ENCODE measurements around the gene MOB1A. TPM values are rescaled to one million over a fixed set of nuclear protein-coding genes. Genes with fewer than 3 reads are reported as not detected.

Gene MOB1A
- total RNA-seq (2022) (92.6 and 97.5 TPM in 2 replicates), Bru-seq, nascent RNA (percentile 89 among the genes with signal in this experiment), BruChase-seq, experiment 1, labeled RNA remaining after a 6-hour chase (percentile 98 among the genes with signal in this experiment), BruChase-seq, experiment 2, labeled RNA remaining after a 2-hour chase (percentile 96 among the genes with signal in this experiment)
- long read RNA-seq, full-length matches to known transcripts: 285 of 356 reads
- long read RNA-seq, partial matches to known transcripts: 20 of 356 reads
- long read RNA-seq, other reads (novel, unspliced or antisense): 51 of 356 reads

DNA sequence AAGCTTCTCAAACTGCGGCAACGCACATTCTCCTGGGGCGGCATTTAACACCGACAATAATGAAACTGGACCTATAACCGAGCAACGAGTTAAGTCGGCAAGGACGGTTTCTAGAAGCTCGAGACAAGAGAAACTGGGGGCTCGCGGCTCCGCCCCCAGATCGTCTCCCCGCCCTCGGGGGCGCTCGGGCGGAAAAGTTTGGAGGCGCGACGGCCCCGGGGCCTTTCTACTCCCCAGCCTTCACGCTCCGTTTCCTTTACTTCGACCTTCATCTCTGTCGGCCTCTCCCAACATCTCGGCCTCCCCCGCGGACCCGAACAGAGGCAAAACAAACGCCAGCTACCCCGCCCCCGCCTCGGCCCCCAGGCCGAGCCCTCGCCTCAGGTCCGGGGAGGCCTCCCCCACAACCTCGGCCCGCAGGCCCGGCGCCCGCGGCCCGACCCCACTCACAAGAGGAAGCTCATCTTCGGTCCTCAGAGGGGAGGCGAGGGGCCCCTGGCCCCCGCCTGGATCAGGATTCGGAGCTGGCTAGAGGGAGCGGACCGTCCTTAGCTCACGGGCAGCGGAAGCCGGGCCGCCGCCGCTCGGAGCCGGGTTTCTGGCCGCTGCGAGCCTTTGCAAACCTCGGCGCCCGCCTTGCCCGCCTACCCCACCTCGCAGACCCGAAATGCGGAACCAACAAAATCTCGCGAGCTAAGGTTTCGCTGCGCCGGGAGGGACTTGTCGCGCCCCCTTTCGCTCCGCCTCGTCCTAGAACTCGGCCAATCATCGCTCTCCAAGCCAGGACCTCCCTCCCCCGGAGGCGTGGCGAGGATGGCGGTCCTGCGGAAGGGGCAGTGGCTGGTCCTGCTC is at the start of gene MOB1A:
TSS of gene MOB1A (minus strand) at position 669 of the 852 bp plus-strand sequence. CDS start at position 464, 205 bp downstream.
- peak; percentile 99 for DNase-seq (ENCODE audit: unreplicated experiment)
- Mint-ChIP-seq H3K9me3 (ENCODE audit: unreplicated experiment) (no peaks in the 10 kb centered on the region), H3K4me3 (ENCODE audit: unreplicated experiment) (peak within 1 kb of the TSS; percentile 78), H3K27me3 (ENCODE audit: insufficient read depth, unreplicated experiment) (no peaks in the 10 kb centered on the region), H3K4me1 (ENCODE audit: insufficient read depth, unreplicated experiment) (peaks cover 19% of the 10 kb centered on the region), H3K36me3 (ENCODE audit: insufficient read depth, unreplicated experiment) (peaks cover 3% of the 10 kb centered on the region), H3K27ac (ENCODE audit: low read depth, unreplicated experiment) (peak within 1 kb of the TSS; percentile 61)
- POLR2A ChIA-PET: interaction anchor here (0.7 to 5.8 kb wide), 37 partner anchors 11 to 488 kb away, joined by 3 to 148 read pairs (median 5); partner anchors contain the start of genes BOLA3, DGUOK, DUSP11 and MTHFD2
- TF ChIP-seq, protein P1, sequence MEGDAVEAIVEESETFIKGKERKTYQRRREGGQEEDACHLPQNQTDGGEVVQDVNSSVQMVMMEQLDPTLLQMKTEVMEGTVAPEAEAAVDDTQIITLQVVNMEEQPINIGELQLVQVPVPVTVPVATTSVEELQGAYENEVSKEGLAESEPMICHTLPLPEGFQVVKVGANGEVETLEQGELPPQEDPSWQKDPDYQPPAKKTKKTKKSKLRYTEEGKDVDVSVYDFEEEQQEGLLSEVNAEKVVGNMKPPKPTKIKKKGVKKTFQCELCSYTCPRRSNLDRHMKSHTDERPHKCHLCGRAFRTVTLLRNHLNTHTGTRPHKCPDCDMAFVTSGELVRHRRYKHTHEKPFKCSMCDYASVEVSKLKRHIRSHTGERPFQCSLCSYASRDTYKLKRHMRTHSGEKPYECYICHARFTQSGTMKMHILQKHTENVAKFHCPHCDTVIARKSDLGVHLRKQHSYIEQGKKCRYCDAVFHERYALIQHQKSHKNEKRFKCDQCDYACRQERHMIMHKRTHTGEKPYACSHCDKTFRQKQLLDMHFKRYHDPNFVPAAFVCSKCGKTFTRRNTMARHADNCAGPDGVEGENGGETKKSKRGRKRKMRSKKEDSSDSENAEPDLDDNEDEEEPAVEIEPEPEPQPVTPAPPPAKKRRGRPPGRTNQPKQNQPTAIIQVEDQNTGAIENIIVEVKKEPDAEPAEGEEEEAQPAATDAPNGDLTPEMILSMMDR (IDR thresholded peaks at IDR 0.05; ENCODE audit: unreplicated experiment): no peak
- BruUV-seq (replicated peaks): no TSS peak
- CTCF ChIA-PET: interaction anchor here (0.5 to 3.0 kb wide), 17 partner anchors 8 to 498 kb away, joined by 3 to 15 read pairs (median 3); no protein-coding TSS in a partner anchor
- intact Hi-C loops (cut with micrococcal nuclease): loop anchor here (1.0 kb wide), 1 partner anchor 21 kb away; no protein-coding TSS in a partner anchor

DNA sequence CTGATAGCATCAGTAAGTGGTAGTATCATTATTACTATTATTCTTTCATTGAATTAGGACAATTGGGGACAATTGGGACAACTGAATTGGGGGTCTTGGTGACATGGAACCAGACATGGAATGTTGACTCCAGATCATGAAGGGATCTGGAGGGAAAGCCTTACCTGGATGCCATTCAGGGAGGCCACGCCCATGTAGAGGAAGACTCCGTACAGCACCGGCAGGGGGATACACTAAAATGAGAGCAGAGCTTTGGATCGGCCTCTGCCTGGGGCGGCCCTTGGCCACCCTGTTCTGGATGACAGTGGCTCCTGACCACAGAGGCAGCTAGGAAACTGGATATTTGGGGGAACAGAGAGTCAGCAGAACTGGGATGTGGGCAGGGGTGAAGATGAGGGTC is 49.0 kb upstream of the MOB1A start:
- TF ChIP-seq, protein P1 (IDR thresholded peaks at IDR 0.05; ENCODE audit: unreplicated experiment): no peak
- intact Hi-C loops (cut with micrococcal nuclease): no loop called here
- no TSS peak for BruUV-seq (replicated peaks)
- H3K4me1 Mint-ChIP-seq (ENCODE audit: insufficient read depth, unreplicated experiment): peaks cover 17% of the 10 kb centered on the region
- H3K27me3 Mint-ChIP-seq (ENCODE audit: insufficient read depth, unreplicated experiment): no peaks in the 10 kb centered on the region
- no peak for DNase-seq (ENCODE audit: unreplicated experiment)
- CTCF ChIA-PET: interaction anchor here (0.5 to 0.6 kb wide), 3 partner anchors 50 to 405 kb away, joined by 3 read pairs; no protein-coding TSS in a partner anchor
- H3K27ac Mint-ChIP-seq (ENCODE audit: low read depth, unreplicated experiment): no peak overlapping the region
- H3K4me3 Mint-ChIP-seq (ENCODE audit: unreplicated experiment): no peak overlapping the region
- POLR2A ChIA-PET: interaction anchor here (1.2 to 2.3 kb wide), 3 partner anchors 11 to 107 kb away, joined by 3 to 10 read pairs (median 3); partner anchors contain the start of gene MTHFD2
- no peaks in the 10 kb centered on the region for H3K36me3 Mint-ChIP-seq (ENCODE audit: insufficient read depth, unreplicated experiment)
- no peaks in the 10 kb centered on the region for H3K9me3 Mint-ChIP-seq (ENCODE audit: unreplicated experiment)

DNA sequence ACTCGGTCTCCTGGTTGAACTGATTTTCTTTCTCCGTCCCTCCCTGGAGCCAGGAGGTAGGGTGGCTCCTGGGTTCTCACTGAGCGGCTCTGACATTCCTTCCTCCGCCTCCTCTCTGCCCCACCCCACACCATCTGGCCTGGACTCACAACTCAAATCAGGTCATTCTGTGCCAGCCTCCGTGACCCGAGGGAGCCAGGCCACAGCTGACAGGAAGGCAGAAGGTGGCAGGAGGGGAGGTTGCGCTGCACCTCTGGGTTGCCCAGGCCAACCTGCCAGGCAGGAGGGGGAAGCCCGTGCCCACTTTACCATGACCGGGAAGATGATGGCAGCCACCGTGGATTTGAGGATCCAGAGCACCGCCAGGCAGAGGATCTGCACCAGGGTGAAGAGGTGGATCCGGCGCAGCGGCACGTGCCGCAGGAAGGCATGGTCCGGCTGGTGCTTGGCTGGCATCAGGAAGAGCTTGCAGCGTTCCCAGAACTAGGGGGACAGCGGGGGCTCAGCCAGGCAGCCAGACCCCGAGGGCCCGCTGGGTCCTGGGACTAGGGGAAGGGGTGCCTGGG is 48.1 kb upstream of the MOB1A start:
- DNase-seq (ENCODE audit: unreplicated experiment): peak; percentile 59
- H3K4me1 Mint-ChIP-seq (ENCODE audit: insufficient read depth, unreplicated experiment): peaks cover 17% of the 10 kb centered on the region
- POLR2A ChIA-PET: interaction anchor here (0.6 to 2.3 kb wide), 6 partner anchors 10 to 108 kb away, joined by 3 to 10 read pairs (median 3); partner anchors contain the start of gene MTHFD2
- intact Hi-C loops (cut with micrococcal nuclease): no loop called here
- H3K4me3 Mint-ChIP-seq (ENCODE audit: unreplicated experiment): peak overlapping the region; percentile 60
- peaks cover 6% of the 10 kb centered on the region for H3K36me3 Mint-ChIP-seq (ENCODE audit: insufficient read depth, unreplicated experiment)
- TF ChIP-seq, protein P1 (IDR thresholded peaks at IDR 0.05; ENCODE audit: unreplicated experiment): no peak
- no peaks in the 10 kb centered on the region for H3K9me3 Mint-ChIP-seq (ENCODE audit: unreplicated experiment)
- no TSS peak for BruUV-seq (replicated peaks)
- H3K27ac Mint-ChIP-seq (ENCODE audit: low read depth, unreplicated experiment): peak overlapping the region; percentile 84
- CTCF ChIA-PET: interaction anchor here (1.2 kb wide), 1 partner anchor 23 kb away, joined by 3 read pairs; no protein-coding TSS in a partner anchor
- no peaks in the 10 kb centered on the region for H3K27me3 Mint-ChIP-seq (ENCODE audit: insufficient read depth, unreplicated experiment)
